CD4-positive, alpha-beta T cell treated with Interleukin-17A for 1 hour (primary cell): ENCODE data around the gene TRIM52.

ENCODE experiments used
- DNase-seq: peaks from one replicate; pipeline ENCODE4 v3.0.0-alpha.2; 2020

The TRIM52 gene

GRCh38 chr5:181255836-181256578 is 4.9 kb downstream of the TRIM52 start:
- DNase-seq: no peak

GRCh38 chr5:181255276-181255675 is 5.7 kb downstream of the TRIM52 start:
- DNase-seq: no peak

GRCh38 chr5:181248277-181248676 is 12.7 kb downstream of the TRIM52 start:
- no peak for DNase-seq

GRCh38 chr5:181246276-181247049 is 14.5 kb downstream of the TRIM52 start:
- DNase-seq: peak; percentile 71

- no peak for DNase-seq
Observed at GRCh38 chr5:181245427-181246275, 15.3 kb downstream of the TRIM52 start.

- DNase-seq: peak; percentile 91
Observed at GRCh38 chr5:181243564-181244343, 17.2 kb downstream of the TRIM52 start, which contains the start of gene RACK1. Gene RACK1, minus strand, starts transcription at chr5:181243906. Its CDS starts 106 bp downstream, at chr5:181243800.

GRCh38 chr5:181243018-181243563 is 17.9 kb downstream of the TRIM52 start:
- peak; percentile 31 for DNase-seq

GRCh38 chr5:181242031-181242451 is 18.9 kb downstream of the TRIM52 start:
- DNase-seq: no peak

- peak; percentile 50 for DNase-seq
Observed at GRCh38 chr5:181241393-181241975, 19.5 kb downstream of the TRIM52 start.

GRCh38 chr5:181239062-181239663 is 21.8 kb downstream of the TRIM52 start:
- no peak for DNase-seq

GRCh38 chr5:181237729-181238385 is 23.1 kb downstream of the TRIM52 start:
- no peak for DNase-seq

- DNase-seq: no peak
Observed at GRCh38 chr5:181236954-181237641, 23.8 kb downstream of the TRIM52 start.

- no peak for DNase-seq
Observed at GRCh38 chr5:181236471-181236870, 24.5 kb downstream of the TRIM52 start.

GRCh38 chr5:181235689-181236366 is 25.1 kb downstream of the TRIM52 start:
- no peak for DNase-seq

- no peak for DNase-seq
Observed at GRCh38 chr5:181235323-181235688, 25.6 kb downstream of the TRIM52 start.

GRCh38 chr5:181234455-181235306 is 26.3 kb downstream of the TRIM52 start:
- no peak for DNase-seq

GRCh38 chr5:181233801-181234454 is 27.0 kb downstream of the TRIM52 start:
- no peak for DNase-seq
